GM12892 (cell line): Measurements from ENCODE around the gene VPS8.

ENCODE experiments used
- POLR2A ChIP-seq: IDR thresholded peaks from 2 replicates; pipeline ENCODE4 v1.6.1; 2011; ENCODE audit warnings: low read depth, low read length, control low read depth
- POLR2AphosphoS5 ChIP-seq: IDR thresholded peaks from 2 replicates; pipeline ENCODE4 v1.6.1; 2011; ENCODE audit warnings: low read depth, low read length, control low read depth

- TF ChIP-seq POLR2A: no peak
- no peak for TF ChIP-seq POLR2AphosphoS5
Observed at GRCh38 chr3:184908859-184909258, 96.9 kb downstream of the VPS8 start.
